Kidney glomerular epithelial cell (primary cell): Measurements from ENCODE around the gene ZNF423.
A peak's percentile ranks its signal among the peaks of the same experiment; 100 is the strongest.

Experiments used
- DNase-seq: peaks from one replicate; lab custom pipeline; 2025; lab: John Stamatoyannopoulos, UW

Gene ZNF423

GRCh38 chr16:49663081-49664065, 192.5 kb downstream of the ZNF423 start:
- no peak for DNase-seq

- DNase-seq = no peak
These were observed 193.3 kb downstream of the ZNF423 start for GRCh38 chr16:49662569-49662968.

- DNase-seq = peak; percentile 66
These were observed 194.3 kb downstream of the ZNF423 start for GRCh38 chr16:49661465-49662187.

DNA sequence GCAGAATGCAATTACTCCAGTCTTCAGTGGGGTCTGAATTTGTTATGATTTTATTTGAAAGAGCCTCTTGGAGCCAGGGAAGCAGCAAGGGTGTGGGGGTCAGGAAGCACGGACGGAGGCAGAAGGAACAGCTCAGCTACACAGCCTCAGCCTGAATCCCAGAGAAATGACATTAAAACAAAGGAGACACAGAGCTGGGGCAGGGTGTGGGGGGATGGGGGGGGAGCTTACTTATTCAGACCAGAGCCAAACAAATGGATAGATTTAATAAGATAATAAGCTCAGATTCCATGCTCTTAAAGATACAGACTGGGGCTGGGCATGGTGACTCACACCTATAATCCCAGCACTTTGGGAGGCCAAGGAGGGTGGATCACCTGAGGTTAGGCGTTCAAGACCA, 195.3 kb downstream of the ZNF423 start:
- DNase-seq = no peak

DNA sequence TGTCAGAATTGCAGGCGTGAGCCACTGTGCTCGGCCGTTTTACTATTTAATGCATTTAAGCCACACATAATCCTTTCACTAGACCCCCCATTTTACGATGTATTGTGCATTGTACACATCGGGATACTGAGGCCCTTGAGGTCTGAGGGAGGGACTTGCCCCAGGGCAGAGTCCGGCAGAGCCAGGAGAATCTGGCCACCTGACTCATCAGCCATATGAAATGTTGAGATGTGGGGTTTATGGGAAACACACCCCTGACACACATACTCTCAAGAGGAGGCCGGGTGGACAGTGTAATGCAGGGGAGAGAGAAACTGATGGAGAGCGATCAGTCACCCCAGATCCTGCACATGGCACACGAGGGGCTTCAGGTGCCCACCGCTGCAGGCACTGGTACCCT, 196.6 kb downstream of the ZNF423 start:
- no peak for DNase-seq

DNA sequence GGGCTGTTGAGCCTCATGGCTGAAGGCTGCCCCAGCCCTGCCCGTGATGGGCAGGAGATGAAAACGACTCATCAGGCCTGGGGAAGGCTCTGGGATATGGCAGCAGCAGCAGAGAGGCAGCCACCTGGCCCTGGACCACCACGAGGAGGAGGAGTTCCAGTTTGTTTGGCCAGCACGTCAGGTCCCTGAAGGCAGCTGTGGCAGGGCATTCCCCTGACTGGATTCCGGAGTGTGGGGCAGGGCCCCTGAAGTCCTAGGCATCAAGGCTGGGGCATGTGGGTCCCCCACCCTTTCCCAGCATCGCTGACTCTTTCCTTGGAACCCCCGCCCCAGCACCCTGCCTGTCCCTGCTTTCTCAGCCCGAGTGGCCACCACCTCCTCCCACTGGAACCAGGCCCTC, 197.4 kb downstream of the ZNF423 start:
- DNase-seq = no peak

GRCh38 chr16:49657736-49658465, 198.0 kb downstream of the ZNF423 start:
- DNase-seq = no peak

DNA sequence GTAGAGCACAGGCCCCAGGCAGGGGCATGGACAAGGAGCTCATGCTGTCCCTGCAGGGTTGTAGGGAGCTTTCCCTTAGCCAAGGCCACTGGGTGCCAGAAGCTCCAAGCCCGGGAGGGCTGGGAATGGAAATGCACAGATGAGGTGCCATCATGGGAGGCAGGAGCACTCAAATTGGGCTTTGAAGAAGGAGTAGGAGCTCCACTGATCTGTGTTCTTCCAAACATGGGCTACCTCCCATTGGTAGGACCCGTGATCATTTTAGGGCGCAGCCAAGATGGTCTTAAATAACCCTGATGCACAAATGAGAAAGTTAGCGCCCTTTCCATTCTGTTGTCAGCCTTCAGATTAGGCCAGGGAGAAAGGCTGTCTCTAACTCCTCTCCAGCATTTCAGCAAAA, 201.5 kb downstream of the ZNF423 start:
- no peak for DNase-seq

DNA sequence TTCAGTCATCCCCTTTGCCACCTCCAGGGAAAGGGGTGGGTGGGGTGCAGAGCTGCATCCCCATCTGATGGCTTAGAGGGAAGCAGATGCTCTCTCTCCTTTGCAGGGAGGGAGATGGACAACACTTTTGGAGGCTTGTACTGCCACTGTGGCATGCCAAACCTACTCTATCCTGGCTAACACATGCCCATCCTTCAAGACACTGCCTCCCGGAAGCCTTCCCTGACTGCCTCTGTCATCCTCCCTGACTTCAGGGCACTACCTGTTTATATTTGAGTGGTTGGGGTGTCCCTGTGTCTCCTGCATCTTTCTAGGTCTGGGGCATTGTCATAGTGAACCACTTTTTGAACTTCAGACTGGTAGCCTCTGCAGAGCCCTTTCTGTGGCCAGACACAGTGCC, 202.3 kb downstream of the ZNF423 start:
- DNase-seq = no peak

DNA sequence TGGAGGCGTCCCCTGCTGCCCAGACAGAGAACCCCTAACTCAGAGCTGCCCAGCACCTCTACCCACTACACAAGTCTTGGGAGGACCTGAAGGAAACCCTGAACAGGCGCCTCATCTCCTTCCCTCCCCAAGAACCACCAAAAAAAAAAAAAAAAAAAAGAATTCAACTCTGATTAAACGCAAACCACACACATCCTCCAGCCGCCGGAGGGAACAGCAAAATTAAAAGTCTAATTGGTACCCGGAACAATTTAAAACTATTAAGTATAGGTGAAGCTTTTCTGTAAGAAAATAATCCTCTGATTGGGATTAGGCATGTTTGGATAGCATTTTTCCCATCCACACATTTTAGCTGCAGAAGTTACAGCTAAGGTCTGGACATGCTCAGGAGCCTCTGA, 202.7 kb downstream of the ZNF423 start:
- no peak for DNase-seq

DNA sequence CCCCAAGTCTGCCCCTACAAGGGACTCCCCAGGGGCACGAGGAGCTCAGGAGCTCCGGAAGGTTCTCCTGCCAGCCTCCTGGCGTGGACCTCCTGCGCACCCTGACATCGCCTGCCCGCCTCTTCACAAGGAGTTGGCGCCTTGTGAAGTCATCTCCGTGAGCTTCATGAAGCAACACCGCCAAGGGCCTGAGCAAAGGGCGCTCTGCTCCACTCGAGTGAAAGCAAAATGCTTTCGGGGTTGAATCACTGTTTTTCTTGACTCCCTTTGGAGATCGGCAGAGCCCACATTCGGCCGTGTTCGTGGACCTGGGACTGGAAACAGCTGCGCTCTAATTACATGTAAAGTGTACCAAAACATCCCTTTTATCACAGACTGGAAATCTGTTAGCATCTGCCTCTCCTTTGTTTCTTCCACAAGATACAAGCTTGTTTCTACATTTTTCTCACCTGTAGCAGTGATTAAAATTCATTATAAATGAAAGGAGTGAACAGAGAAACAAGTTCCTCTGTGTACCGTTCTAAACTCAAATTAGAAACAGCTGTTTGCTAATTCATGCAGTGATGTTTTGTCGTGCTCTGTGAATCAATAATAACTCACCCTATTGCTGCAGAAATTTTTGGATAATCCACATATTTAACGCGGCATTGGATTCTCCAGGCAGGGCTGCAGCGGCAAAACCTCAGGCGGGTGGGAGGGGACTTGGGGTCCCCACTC, 203.3 kb downstream of the ZNF423 start:
- DNase-seq = peak; percentile 88

GRCh38 chr16:49651996-49652395, 203.9 kb downstream of the ZNF423 start:
- DNase-seq = no peak

DNA sequence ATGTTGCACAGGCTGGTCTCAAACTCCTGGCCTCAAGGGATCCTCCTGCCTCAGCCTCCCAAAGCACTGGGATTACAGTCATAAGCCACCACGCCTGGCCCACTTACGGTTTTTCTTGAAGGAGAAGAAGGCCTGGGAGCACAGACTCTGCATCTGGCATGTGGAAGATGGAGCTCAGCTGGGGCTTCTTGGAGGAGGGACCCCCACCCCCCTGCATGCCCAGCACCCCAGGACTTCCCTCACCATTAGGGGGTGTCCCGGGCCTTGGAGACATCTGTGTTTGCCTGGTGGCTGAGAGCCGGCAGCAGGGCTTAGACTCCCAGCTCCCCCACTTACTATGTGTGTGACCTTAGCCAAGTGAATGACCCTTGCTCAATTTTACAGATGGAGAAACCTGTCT, 204.7 kb downstream of the ZNF423 start:
- no peak for DNase-seq

DNA sequence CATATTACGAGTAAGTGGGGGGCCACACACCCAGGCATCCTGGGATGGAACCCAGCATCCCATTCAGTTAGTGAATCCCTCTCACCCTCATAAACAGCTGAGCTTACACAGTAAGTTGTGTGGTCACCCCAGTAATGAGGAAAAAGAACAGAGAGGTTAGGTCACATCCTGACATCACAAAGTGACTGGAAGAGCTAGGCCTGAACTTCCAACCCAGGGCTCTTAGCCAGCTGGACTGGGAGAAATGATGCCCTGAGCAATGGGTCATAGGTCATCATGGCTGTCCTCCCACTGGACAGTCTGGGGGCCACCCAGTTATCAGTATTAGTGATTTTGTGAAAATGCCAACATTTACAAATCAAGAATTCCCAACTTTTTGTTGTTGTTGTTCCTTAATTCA, 205.3 kb downstream of the ZNF423 start:
- no peak for DNase-seq

GRCh38 chr16:49649013-49649765, 206.7 kb downstream of the ZNF423 start:
- peak; percentile 75 for DNase-seq

DNA sequence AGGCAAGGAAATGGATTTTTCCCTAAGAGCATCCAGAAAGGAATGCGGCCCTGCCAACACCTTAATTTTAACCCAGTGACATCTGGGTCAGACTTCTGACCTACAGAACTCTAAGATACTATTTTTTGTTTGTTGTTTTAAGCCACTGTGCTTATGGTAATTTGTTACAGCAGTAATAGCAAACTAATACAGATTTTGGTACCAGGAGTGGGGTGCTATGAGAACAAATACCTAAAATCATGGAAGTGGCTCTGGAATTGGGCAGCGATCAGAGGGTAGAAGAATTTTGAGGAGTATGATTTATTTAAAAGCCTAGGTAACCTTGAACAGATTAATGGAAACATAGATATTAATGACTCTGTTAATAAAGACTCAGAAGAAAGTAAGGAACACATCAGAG, 208.2 kb downstream of the ZNF423 start:
- DNase-seq = no peak

DNA sequence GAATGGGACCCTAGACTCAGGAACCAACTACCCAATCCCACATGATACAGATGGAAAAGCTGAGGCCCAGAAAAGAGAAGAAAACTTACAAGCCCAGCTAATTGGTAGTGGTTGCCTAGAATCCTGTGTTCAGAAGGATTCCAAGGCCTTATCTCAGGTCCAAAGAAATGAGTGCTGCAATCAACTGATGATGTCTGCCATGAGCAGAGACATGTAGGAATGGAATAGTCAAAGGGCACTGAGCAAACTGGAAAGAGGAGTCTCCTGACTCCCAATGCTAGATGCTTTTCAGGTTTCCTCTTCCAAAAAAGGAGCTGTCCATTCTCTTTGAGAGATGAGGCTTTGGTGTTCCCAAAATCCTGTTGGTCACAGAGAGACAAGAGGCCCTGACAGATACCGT, 210.6 kb downstream of the ZNF423 start:
- DNase-seq = no peak

- peak; percentile 52 for DNase-seq
These were observed 211.8 kb downstream of the ZNF423 start for GRCh38 chr16:49644145-49644463.

- peak; percentile 82 for DNase-seq
These were observed 212.3 kb downstream of the ZNF423 start for GRCh38 chr16:49643429-49644144.

GRCh38 chr16:49641250-49641649, 214.7 kb downstream of the ZNF423 start:
- DNase-seq = no peak

- no peak for DNase-seq
These were observed 215.3 kb downstream of the ZNF423 start for GRCh38 chr16:49640581-49640980.
